Right lobe of liver (tissue), 6 donors: ENCODE data around the gene SIK3. TPM values are rescaled to one million over a fixed set of nuclear protein-coding genes. Genes with fewer than 3 reads are reported as not detected.

Experiments used
- ATAC-seq, 4 donors: fragments of 200-7000 bp; cut with Tn5 transposase; one replicate each; pipeline ENCODE4 v1.9.1; 2020; ENCODE audit warnings: mild to moderate bottlenecking in 4 of 4, moderate library complexity in 4 of 4
- DNase-seq, 3 donors: peaks; one replicate each; pipeline ENCODE4 v3.0.0-alpha.2; 2020
- H3K27ac ChIP-seq, 3 donors: fragments of 200-600 bp; one replicate each; pipeline ENCODE4 v1.8.0; 2022
- H3K27me3 ChIP-seq, 2 donors: fragments of 200-600 bp; one replicate each; pipeline ENCODE4 v1.8.0; 2022
- H3K36me3 ChIP-seq, 4 donors: fragments of 200-600 bp; sonication (generic) in 1 of 4; one replicate each; pipeline versions ENCODE4 v1.5.1 to v1.8.0; 2017 to 2022; ENCODE audit warnings: control low read depth in 1 of 4
- H3K4me1 ChIP-seq, 4 donors: fragments of 200-600 bp; sonication (generic) in 1 of 4; one replicate each; pipeline versions ENCODE4 v1.5.1 to v1.8.0; 2017 to 2022; ENCODE audit warnings: control low read depth in 1 of 4
- H3K4me3 ChIP-seq, 3 donors: fragments of 200-600 bp; one replicate each; pipeline ENCODE4 v1.8.0; 2022
- H3K9me3 ChIP-seq, 4 donors: fragments of 200-600 bp; sonication (generic) in 1 of 4; one replicate each; pipeline versions ENCODE4 v1.5.1 to v1.8.0; 2017 to 2022; ENCODE audit warnings: control low read depth in 1 of 4
- CTCF ChIP-seq, 4 donors: fragments of 200-600 bp in 3 of 4; fragments of 450-650 bp in 1 of 4; IDR thresholded peaks; one replicate each; pipeline versions ENCODE4 v1.5.1 to v1.8.0; 2016 to 2022; ENCODE audit warnings: antibody characterized with exemption in 4 of 4, mild to moderate bottlenecking in 2 of 4
- POLR2A ChIP-seq: fragments of 450-650 bp; IDR thresholded peaks from one replicate; pipeline ENCODE4 v1.6.1; 2017; ENCODE audit warnings: antibody characterized with exemption, mild to moderate bottlenecking
- WGBS: methylation state at CpG from one replicate; pipeline ENCODE4 v1.1.6; 2018; ENCODE audit warnings: low coverage, low lambda C conversion rate; ENCODE audit not compliant: insufficient coverage; ENCODE audit errors: missing lambda C conversion rate; 5-methylcytosine and 5-hydroxymethylcytosine counted together
- intact Hi-C, 2 donors: fragments of 100-400 bp; cut with DNase I; formaldehyde crosslinking; loops; one replicate each; pipeline versions ENCODE4 v1.11.2 to v1.14.1; 2022
- total RNA-seq, 6 experiments: library from RNA; depleted of rRNA in 2 of 6; stranded (reverse); fragments of >200 nt in 2 of 6; fragmentation: NEBNext Ultra II Directional in 3 of 6; extraction: Animal tissue kit (Norgen Biotek cat#: 25700) in 3 of 6; gene quantifications; one replicate each; pipeline versions ENCODE4 v1.1.0 to v1.2.4, GENCODE V29; 2016 to 2023
- donor health status: DM: no; HTN: yes; CAD: no.
- donor health status: DM: no; HTN: no; CAD: no.
- donor health status: DM: no; HTN: no; CAD: no.
- donor health status: DM: no; HTN: yes; CAD: no.
- donor health status: DM: no; HTN: yes; CAD: no.

The SIK3 gene
- total RNA-seq, 6 experiments from 2014 or later: 22.0 to 35.4 (median 26.8) TPM

GRCh38 chr11:116813170-116813569, 285.1 kb downstream of the SIK3 start:
- H3K4me1 ChIP-seq: peaks cover 0 to 59% (median 15%) of the 10 kb centered on the region in 4 donors
- WGBS: no CpG with 5 or more reads among the region's 1 CpG
- H3K36me3 ChIP-seq: no peaks in the 10 kb centered on the region
- TF ChIP-seq CTCF (IDR thresholded peaks at IDR 0.05): no peak
- no peak for TF ChIP-seq POLR2A
- H3K27ac ChIP-seq: peak overlapping the region in 2 of 3 donors; percentile 69 to 74
- peak overlapping the region in 2 of 3 donors; percentile 13 to 16 for H3K4me3 ChIP-seq
- no peaks in the 10 kb centered on the region for H3K27me3 ChIP-seq
- ATAC-seq (no peak), DNase-seq (no peak)
- no peaks in the 10 kb centered on the region for H3K9me3 ChIP-seq
- intact Hi-C loops: no loop called here

GRCh38 chr11:116812109-116812508, 286.1 kb downstream of the SIK3 start:
- Histone ChIP-seq H3K36me3 (no peaks in the 10 kb centered on the region), H3K27ac (no peak overlapping the region), H3K9me3 (no peaks in the 10 kb centered on the region), H3K4me1 (peaks cover 0 to 70% (median 20%) of the 10 kb centered on the region in 4 donors), H3K27me3 (no peaks in the 10 kb centered on the region), H3K4me3 (no peak overlapping the region)
- TF ChIP-seq POLR2A (no peak), CTCF (IDR thresholded peaks at IDR 0.05) (no peak)
- intact Hi-C loops: no loop called here
- no peak for ATAC-seq
- 97% methylated on average over 4 of the region's 4 CpGs for WGBS
- DNase-seq: no peak

GRCh38 chr11:116811194-116811593, 287.0 kb downstream of the SIK3 start:
- H3K36me3 ChIP-seq: no peaks in the 10 kb centered on the region
- DNase-seq: no peak
- H3K4me1 ChIP-seq: peaks cover 0 to 75% (median 23%) of the 10 kb centered on the region in 4 donors
- 73% methylated on average over 3 of the region's 3 CpGs for WGBS
- no peaks in the 10 kb centered on the region for H3K9me3 ChIP-seq
- TF ChIP-seq POLR2A: no peak
- no peak for TF ChIP-seq CTCF (IDR thresholded peaks at IDR 0.05)
- intact Hi-C loops: no loop called here
- H3K27me3 ChIP-seq: no peaks in the 10 kb centered on the region
- peak overlapping the region in 2 of 3 donors; percentile 9 to 21 for H3K27ac ChIP-seq
- no peak for ATAC-seq
- no peak overlapping the region for H3K4me3 ChIP-seq

GRCh38 chr11:116808262-116809175, 289.7 kb downstream of the SIK3 start:
- peak overlapping the region in 2 of 3 donors; percentile 26 to 33 for H3K4me3 ChIP-seq
- DNase-seq: peak; percentile 83 to 95 (median 91)

More at GRCh38 chr11:116808262-116809175, 289.7 kb downstream of the SIK3 start:
- no peaks in the 10 kb centered on the region for H3K27me3 ChIP-seq
- 16% methylated on average over 12 of the region's 14 CpGs for WGBS
- intact Hi-C loops: no loop called here
- TF ChIP-seq POLR2A: no peak
- TF ChIP-seq CTCF (IDR thresholded peaks at IDR 0.05): no peak
- no peaks in the 10 kb centered on the region for H3K36me3 ChIP-seq
- ATAC-seq: peak; percentile 80 to 88 (median 82)
- H3K4me1 ChIP-seq: peaks cover 0 to 59% (median 20%) of the 10 kb centered on the region in 4 donors
- H3K9me3 ChIP-seq: no peaks in the 10 kb centered on the region
- H3K27ac ChIP-seq: peak overlapping the region in 2 of 3 donors; percentile 81 to 83
